HCT116 (cell line): Measurements from ENCODE around the gene UBE2G2. TPM values are rescaled to one million over a fixed set of nuclear protein-coding genes. Genes with fewer than 3 reads are reported as not detected.

Experiments
- ATAC-seq: fragments of 200-7000 bp; cut with Tn5 transposase; 2 replicates; pipeline ENCODE4 v1.9.1; 2020; ENCODE audit warnings: mild to moderate bottlenecking, moderate library complexity
- BruUV-seq: library from RNA; stranded (reverse); fragments of 400-500 nt; replicated peaks from 2 replicates; lab custom pipeline; 2021; lab: Mats Ljungman, UMichigan
- CTCF ChIA-PET: fragments of 300-600 bp; sonication (Branson Sonifier 250); formaldehyde crosslinking; loops from one replicate; lab custom pipeline; 2021; ENCODE audit warnings: antibody characterized with exemption; lab: Charles Lee
- POLR2A ChIA-PET: fragments of 300-600, 350-600 bp; sonication (Branson Sonifier 250); formaldehyde crosslinking; loops from one replicate; lab custom pipeline; 2021; ENCODE audit warnings: antibody characterized with exemption; lab: Charles Lee
- RAD21 ChIA-PET, 2 experiments: fragments of 300-600 bp; sonication (Branson Sonifier 250); formaldehyde crosslinking; loops; one replicate each; lab custom pipeline; 2023; ENCODE audit warnings: low total read pairs in 2 of 2; ENCODE audit not compliant: uncharacterized antibody in 2 of 2, unreplicated experiment in 2 of 2, low non-redundant PET in 1 of 2; lab: Charles Lee
- DNase-seq: peaks from one replicate; pipeline ENCODE4 v3.0.0-alpha.2; 2010; ENCODE audit warnings: low read depth, low spot score
- H2AFZ ChIP-seq: fragments of 200-600 bp; shearing (Covaris generic), sonication (generic); 2 replicates; pipeline ENCODE4 v1.6.1; 2017; ENCODE audit warnings: low read depth, mixed run types, mixed read lengths, antibody characterized with exemption, low read length; ENCODE audit not compliant: poor library complexity, severe bottlenecking
- H3K27ac ChIP-seq: 2 replicates; pipeline ENCODE4 v1.5.1; 2012; ENCODE audit warnings: low read depth, low read length
- H3K27me3 ChIP-seq: fragments of 200-600 bp; sonication (generic); 2 replicates; pipeline ENCODE4 v1.6.1; 2016; ENCODE audit warnings: mixed run types, low read length, mixed read lengths; ENCODE audit not compliant: insufficient read depth
- H3K36me3 ChIP-seq, 2 experiments: fragments of 200-500 bp in 1 of 2; fragments of 200-600 bp in 1 of 2; sonication (Bioruptor generic) in 1 of 2; sonication (generic) in 1 of 2; 2 replicates each; pipeline versions ENCODE4 v1.5.1 to v1.6.1; 2014 to 2016; ENCODE audit warnings: low read length in 2 of 2, inconsistent platforms in 1 of 2, mixed read lengths in 1 of 2, mixed run types in 1 of 2; ENCODE audit not compliant: insufficient read depth in 2 of 2, control insufficient read depth in 1 of 2
- H3K4me1 ChIP-seq, 2 experiments: fragments of 200-600 bp in 1 of 2; sonication (generic) in 1 of 2; 2 replicates each; pipeline versions ENCODE4 v1.5.1 to v1.6.1; 2012 to 2017; ENCODE audit warnings: low read length in 2 of 2, inconsistent platforms in 1 of 2, mild to moderate bottlenecking in 1 of 2, mixed read lengths in 1 of 2, mixed run types in 1 of 2, moderate library complexity in 1 of 2; ENCODE audit not compliant: insufficient read depth in 2 of 2, control insufficient read depth in 1 of 2
- H3K4me2 ChIP-seq: fragments of 200-600 bp; sonication (generic); 2 replicates; pipeline ENCODE4 v1.6.1; 2017; ENCODE audit warnings: mixed run types, low read length, mixed read lengths
- H3K4me3 ChIP-seq, 2 experiments: fragments of 200-600 bp in 1 of 2; sonication (generic) in 1 of 2; replicated peaks in 1 of 2; 2 replicates each; pipeline ENCODE4 v1.5.1; 2011 to 2016; ENCODE audit warnings: low read length in 2 of 2, control low read depth in 1 of 2, low read depth in 1 of 2, mild to moderate bottlenecking in 1 of 2, mixed read lengths in 1 of 2, mixed run types in 1 of 2
- H3K79me2 ChIP-seq: fragments of 200-600 bp; sonication (generic); 2 replicates; pipeline ENCODE4 v1.6.1; 2017; ENCODE audit warnings: mild to moderate bottlenecking, mixed run types, low read length, moderate library complexity, mixed read lengths; ENCODE audit not compliant: insufficient read depth
- H3K9ac ChIP-seq: fragments of 200-600 bp; sonication (generic); 2 replicates; pipeline ENCODE4 v1.6.1; 2016; ENCODE audit warnings: low read length, mixed read lengths
- H3K9me2 ChIP-seq: fragments of 200-600 bp; sonication (generic), shearing (Covaris generic); 2 replicates; pipeline ENCODE4 v1.6.1; 2017; ENCODE audit warnings: mixed run types, mild to moderate bottlenecking, moderate library complexity; ENCODE audit not compliant: insufficient read depth
- H3K9me3 ChIP-seq, 2 experiments: fragments of 200-500 bp in 1 of 2; fragments of 200-600 bp in 1 of 2; sonication (Bioruptor generic) in 1 of 2; sonication (generic) in 1 of 2; 2 replicates each; pipeline ENCODE4 v1.6.1; 2014 to 2017; ENCODE audit warnings: low read length in 2 of 2, mixed read lengths in 2 of 2, inconsistent platforms in 1 of 2, low read depth in 1 of 2, mild to moderate bottlenecking in 1 of 2, mixed run types in 1 of 2, moderate library complexity in 1 of 2; ENCODE audit not compliant: control insufficient read depth in 1 of 2, insufficient read depth in 1 of 2
- H4K20me1 ChIP-seq: fragments of 200-600 bp; sonication (generic), shearing (Covaris generic); 2 replicates; pipeline ENCODE4 v1.6.1; 2017; ENCODE audit warnings: mixed run types, mild to moderate bottlenecking, moderate library complexity; ENCODE audit not compliant: insufficient read depth
- CEBPB ChIP-seq: IDR thresholded peaks from 2 replicates; pipeline ENCODE4 v1.6.1; 2012; ENCODE audit warnings: low read depth
- EGR1 ChIP-seq: IDR thresholded peaks from 2 replicates; pipeline ENCODE4 v1.6.1; 2012; ENCODE audit warnings: low read depth
- ELF1 ChIP-seq: IDR thresholded peaks from 2 replicates; pipeline ENCODE4 v1.6.1; 2012; ENCODE audit warnings: low read depth, borderline replicate concordance
- FOSL1 ChIP-seq: IDR thresholded peaks from 2 replicates; pipeline ENCODE4 v1.6.1; 2012; ENCODE audit warnings: low read depth
- JUND ChIP-seq: IDR thresholded peaks from 2 replicates; pipeline ENCODE4 v1.6.1; 2012
- MAX ChIP-seq: IDR thresholded peaks from 2 replicates; pipeline ENCODE4 v1.6.1; 2012
- POLR2A ChIP-seq: IDR thresholded peaks from 2 replicates; pipeline ENCODE4 v1.7.0; 2011; ENCODE audit warnings: borderline replicate concordance; ENCODE audit not compliant: insufficient read depth, insufficient read length; ENCODE audit errors: extremely low read depth
- POLR2AphosphoS5 ChIP-seq: IDR thresholded peaks from 2 replicates; pipeline ENCODE4 v1.6.1; 2011; ENCODE audit warnings: mild to moderate bottlenecking, low read depth, low read length, moderate library complexity
- RAD21 ChIP-seq: IDR thresholded peaks from 2 replicates; pipeline ENCODE4 v1.6.1; 2012; ENCODE audit warnings: low read depth, mild to moderate bottlenecking
- SIN3A ChIP-seq: IDR thresholded peaks from 2 replicates; pipeline ENCODE4 v1.6.1; 2012; ENCODE audit warnings: low read depth
- SP1 ChIP-seq: IDR thresholded peaks from 2 replicates; pipeline ENCODE4 v1.6.1; 2012; ENCODE audit warnings: low read depth
- SRF ChIP-seq: IDR thresholded peaks from 2 replicates; pipeline ENCODE4 v1.6.1; 2012; ENCODE audit warnings: low read depth
- TCF7L2 ChIP-seq: IDR thresholded peaks from 2 replicates; pipeline ENCODE4 v1.7.0; 2011; ENCODE audit warnings: borderline replicate concordance, inconsistent platforms; ENCODE audit not compliant: insufficient read depth, insufficient read length; ENCODE audit errors: extremely low read depth
- YY1 ChIP-seq: IDR thresholded peaks from 2 replicates; pipeline ENCODE4 v1.6.1; 2011; ENCODE audit warnings: low read length, low read depth, moderate library complexity, mild to moderate bottlenecking; ENCODE audit not compliant: insufficient replicate concordance; ENCODE audit errors: extremely low read depth
- ZBTB33 ChIP-seq: IDR thresholded peaks from 2 replicates; pipeline ENCODE4 v1.6.1; 2011; ENCODE audit warnings: mild to moderate bottlenecking, low read length, moderate library complexity; ENCODE audit not compliant: insufficient replicate concordance; ENCODE audit errors: extremely low read depth
- intact Hi-C: fragments of 100-400 bp; cut with micrococcal nuclease; formaldehyde crosslinking; loops from 2 replicates; pipeline ENCODE4 v1.10.0; 2022
- total RNA-seq: library from RNA; stranded (reverse); gene quantifications from one replicate; pipeline ENCODE4 v1.2.1, GENCODE V29; 2021; ENCODE audit not compliant: unreplicated experiment
- TF ChIP-seq, protein P1 (sequence below): IDR thresholded peaks from 2 replicates; pipeline ENCODE4 v1.6.1; 2012; ENCODE audit warnings: low read depth

Gene UBE2G2
- total RNA-seq, 1 experiment from 2014 or later, result 86.5 TPM

- TF ChIP-seq, protein P1, sequence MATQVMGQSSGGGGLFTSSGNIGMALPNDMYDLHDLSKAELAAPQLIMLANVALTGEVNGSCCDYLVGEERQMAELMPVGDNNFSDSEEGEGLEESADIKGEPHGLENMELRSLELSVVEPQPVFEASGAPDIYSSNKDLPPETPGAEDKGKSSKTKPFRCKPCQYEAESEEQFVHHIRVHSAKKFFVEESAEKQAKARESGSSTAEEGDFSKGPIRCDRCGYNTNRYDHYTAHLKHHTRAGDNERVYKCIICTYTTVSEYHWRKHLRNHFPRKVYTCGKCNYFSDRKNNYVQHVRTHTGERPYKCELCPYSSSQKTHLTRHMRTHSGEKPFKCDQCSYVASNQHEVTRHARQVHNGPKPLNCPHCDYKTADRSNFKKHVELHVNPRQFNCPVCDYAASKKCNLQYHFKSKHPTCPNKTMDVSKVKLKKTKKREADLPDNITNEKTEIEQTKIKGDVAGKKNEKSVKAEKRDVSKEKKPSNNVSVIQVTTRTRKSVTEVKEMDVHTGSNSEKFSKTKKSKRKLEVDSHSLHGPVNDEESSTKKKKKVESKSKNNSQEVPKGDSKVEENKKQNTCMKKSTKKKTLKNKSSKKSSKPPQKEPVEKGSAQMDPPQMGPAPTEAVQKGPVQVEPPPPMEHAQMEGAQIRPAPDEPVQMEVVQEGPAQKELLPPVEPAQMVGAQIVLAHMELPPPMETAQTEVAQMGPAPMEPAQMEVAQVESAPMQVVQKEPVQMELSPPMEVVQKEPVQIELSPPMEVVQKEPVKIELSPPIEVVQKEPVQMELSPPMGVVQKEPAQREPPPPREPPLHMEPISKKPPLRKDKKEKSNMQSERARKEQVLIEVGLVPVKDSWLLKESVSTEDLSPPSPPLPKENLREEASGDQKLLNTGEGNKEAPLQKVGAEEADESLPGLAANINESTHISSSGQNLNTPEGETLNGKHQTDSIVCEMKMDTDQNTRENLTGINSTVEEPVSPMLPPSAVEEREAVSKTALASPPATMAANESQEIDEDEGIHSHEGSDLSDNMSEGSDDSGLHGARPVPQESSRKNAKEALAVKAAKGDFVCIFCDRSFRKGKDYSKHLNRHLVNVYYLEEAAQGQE, result no peak
- TF ChIP-seq ELF1 (no peak), ZBTB33 (no peak)
Observed at GRCh38 chr21:44757731-44758130, 43.9 kb downstream of the UBE2G2 start (continued).

GRCh38 chr21:44756423-44757185 is 45.0 kb downstream of the UBE2G2 start:
- ChIA-PET RAD21 (no interaction called here), CTCF (interaction anchor here (1.5 kb wide), 1 partner anchor 382 kb away, joined by 3 read pairs; no protein-coding TSS in a partner anchor), POLR2A (no interaction called here)
- no peaks in the 10 kb centered on the region for H3K9me2 ChIP-seq
- peaks cover 13 to 21% of the 10 kb centered on the region in 2 experiments for H3K4me1 ChIP-seq
- H3K9ac ChIP-seq, result no peak overlapping the region
- intact Hi-C loops, result no loop called here
- no peaks in the 10 kb centered on the region for H3K36me3 ChIP-seq
- H3K27me3 ChIP-seq, result no peaks in the 10 kb centered on the region
- H3K4me2 ChIP-seq, result no peak overlapping the region
- no TSS peak for BruUV-seq
- no peak overlapping the region for H3K27ac ChIP-seq
- no peaks in the 10 kb centered on the region for H3K79me2 ChIP-seq
- ATAC-seq (no peak), DNase-seq (no peak)
- H3K9me3 ChIP-seq, result no peaks in the 10 kb centered on the region
- no peak overlapping the region for H3K4me3 ChIP-seq
- H4K20me1 ChIP-seq, result no peaks in the 10 kb centered on the region
- no peak overlapping the region for H2AFZ ChIP-seq
- TF ChIP-seq EGR1, result no peak
- TF ChIP-seq POLR2AphosphoS5, result no peak
- TF ChIP-seq FOSL1, result no peak
- TF ChIP-seq JUND, result no peak
- TF ChIP-seq POLR2A, result no peak
- TF ChIP-seq TCF7L2, result no peak
- TF ChIP-seq SRF, result no peak
- TF ChIP-seq, protein P1, result no peak
- TF ChIP-seq MAX, result no peak
- no peak for TF ChIP-seq YY1
- TF ChIP-seq RAD21, result no peak
- no peak for TF ChIP-seq SP1
- no peak for TF ChIP-seq CEBPB
- no peak for TF ChIP-seq SIN3A
